ENCODE results near the gene FHIT. TPM values are rescaled to one million over a fixed set of nuclear protein-coding genes. Genes with fewer than 3 reads are reported as not detected.

The FHIT gene
- total and polyA plus RNA-seq, 2 of the 4 experiments (the other 2 are of a cell fraction), result 0.07 TPM; not detected in 1

- WGBS, 2 experiments (ENCODE audit: extremely low coverage in 2 of 2, insufficient read length in 1 of 2), result no CpG with 5 or more reads among the region's 2 CpGs
- H2AFZ ChIP-seq (replicated peaks; ENCODE audit: low read length, poor library complexity), result no peak overlapping the region
- no peak overlapping the region for H3K4me2 ChIP-seq (ENCODE audit: low read depth, low read length)
- H3K18ac ChIP-seq (ENCODE audit: low read depth, low read length), result no peak overlapping the region
- no TSS peak for BruUV-seq (replicated peaks)
- no peak overlapping the region for H2BK5ac ChIP-seq (ENCODE audit: low read depth, low read length, poor library complexity, severe bottlenecking)
- no peaks in the 10 kb centered on the region for H3K79me1 ChIP-seq (ENCODE audit: low read depth in 1 of 2, low read length in 2 of 2)
- H4K20me1 ChIP-seq (ENCODE audit: insufficient read depth, low read length), result no peaks in the 10 kb centered on the region
- H4K5ac ChIP-seq (ENCODE audit: low read depth, low read length), result no peak overlapping the region
- H4K8ac ChIP-seq (ENCODE audit: low read depth in 2 of 2, low read length in 2 of 2), result no peak overlapping the region
- dilution Hi-C loops (cut with HindIII; ENCODE audit: low sequenced_read_pairs, unreplicated experiment), result no loop called here
- in situ Hi-C loops (cut with MboI; ENCODE audit: low sequenced_read_pairs), result no loop called here
- TF ChIP-seq BHLHE40 (IDR thresholded peaks at IDR 0.05; ENCODE audit: low read depth, low read length), result no peak
- TF ChIP-seq CHD1 (IDR thresholded peaks at IDR 0.05; ENCODE audit: low read depth, low read length), result no peak
- TF ChIP-seq MAZ (IDR thresholded peaks at IDR 0.05; ENCODE audit: borderline replicate concordance, low read depth, low read length), result no peak
- TF ChIP-seq RAD21 (IDR thresholded peaks at IDR 0.05; ENCODE audit: low read length), result no peak
- TF ChIP-seq MAFK (IDR thresholded peaks at IDR 0.05; ENCODE audit: low read depth, low read length), result no peak
- TF ChIP-seq RCOR1 (IDR thresholded peaks at IDR 0.05; ENCODE audit: insufficient replicate concordance, low read length), result no peak
- TF ChIP-seq, protein P1, sequence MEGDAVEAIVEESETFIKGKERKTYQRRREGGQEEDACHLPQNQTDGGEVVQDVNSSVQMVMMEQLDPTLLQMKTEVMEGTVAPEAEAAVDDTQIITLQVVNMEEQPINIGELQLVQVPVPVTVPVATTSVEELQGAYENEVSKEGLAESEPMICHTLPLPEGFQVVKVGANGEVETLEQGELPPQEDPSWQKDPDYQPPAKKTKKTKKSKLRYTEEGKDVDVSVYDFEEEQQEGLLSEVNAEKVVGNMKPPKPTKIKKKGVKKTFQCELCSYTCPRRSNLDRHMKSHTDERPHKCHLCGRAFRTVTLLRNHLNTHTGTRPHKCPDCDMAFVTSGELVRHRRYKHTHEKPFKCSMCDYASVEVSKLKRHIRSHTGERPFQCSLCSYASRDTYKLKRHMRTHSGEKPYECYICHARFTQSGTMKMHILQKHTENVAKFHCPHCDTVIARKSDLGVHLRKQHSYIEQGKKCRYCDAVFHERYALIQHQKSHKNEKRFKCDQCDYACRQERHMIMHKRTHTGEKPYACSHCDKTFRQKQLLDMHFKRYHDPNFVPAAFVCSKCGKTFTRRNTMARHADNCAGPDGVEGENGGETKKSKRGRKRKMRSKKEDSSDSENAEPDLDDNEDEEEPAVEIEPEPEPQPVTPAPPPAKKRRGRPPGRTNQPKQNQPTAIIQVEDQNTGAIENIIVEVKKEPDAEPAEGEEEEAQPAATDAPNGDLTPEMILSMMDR (conservative IDR thresholded peaks at IDR 0.05; ENCODE audit: low read depth, low read length), result no peak
- TF ChIP-seq USF2 (IDR thresholded peaks at IDR 0.05; ENCODE audit: low read depth, low read length), result no peak
- no peak for TF ChIP-seq NFE2L2 (IDR thresholded peaks at IDR 0.05; ENCODE audit: low read depth, low read length)
- no peak for TF ChIP-seq RFX5 (IDR thresholded peaks at IDR 0.05; ENCODE audit: low read depth, low read length)
- no peak for TF ChIP-seq POLR2A (IDR thresholded peaks at IDR 0.05; ENCODE audit: low read depth, low read length)
- TF ChIP-seq FOS (IDR thresholded peaks at IDR 0.05; ENCODE audit: low read depth, low read length), result no peak
- no peak for TF ChIP-seq MXI1 (IDR thresholded peaks at IDR 0.05; ENCODE audit: borderline replicate concordance, low read depth, low read length)
- TF ChIP-seq ELK1 (IDR thresholded peaks at IDR 0.05; ENCODE audit: borderline replicate concordance, low read depth, low read length), result no peak
- no peak for TF ChIP-seq SMC3 (IDR thresholded peaks at IDR 0.05; ENCODE audit: low read depth, low read length)
- TF ChIP-seq CEBPB (IDR thresholded peaks at IDR 0.05; ENCODE audit: low read depth, low read length), result no peak
- H3K27ac ChIP-seq (ENCODE audit: insufficient read depth, low read length), result no peak overlapping the region
- no peak overlapping the region for H3K4me3 ChIP-seq (ENCODE audit: insufficient read depth, low read depth, low read length)
- H3K9ac ChIP-seq (ENCODE audit: low read depth, low read length), result no peak overlapping the region
- ChIA-PET CTCF (no interaction called here), POLR2A (ENCODE audit: unreplicated experiment) (no interaction called here)
- no peaks in the 10 kb centered on the region for H3K36me3 ChIP-seq (ENCODE audit: control insufficient read depth, insufficient read depth, low read length)
- no peaks in the 10 kb centered on the region for H3K4me1 ChIP-seq (ENCODE audit: control insufficient read depth, insufficient read depth, low read length)
- no peak overlapping the region for H3K23ac ChIP-seq (ENCODE audit: low read depth, low read length)
- H2AK5ac ChIP-seq (ENCODE audit: low read depth, low read length), result no peak overlapping the region
- no peak overlapping the region for H3K4ac ChIP-seq (ENCODE audit: low read depth, low read length)
- H4K91ac ChIP-seq (ENCODE audit: insufficient read depth, low read depth, low read length), result no peak overlapping the region
- intact Hi-C loops (cut with micrococcal nuclease), result no loop called here
- ATAC-seq (ENCODE audit: low read depth) (peak; percentile 66), DNase-seq (peak; percentile 24)
- H2BK20ac ChIP-seq (ENCODE audit: low read depth, low read length), result no peak overlapping the region
- H2AK9ac ChIP-seq (replicated peaks; ENCODE audit: low read depth, low read length, poor library complexity), result no peak overlapping the region
- H3K56ac ChIP-seq (ENCODE audit: extremely low read depth, insufficient read depth, low read length), result no peak overlapping the region
- no peak overlapping the region for H2BK120ac ChIP-seq (ENCODE audit: low read depth, low read length)
- H3K9me1 ChIP-seq (ENCODE audit: insufficient read depth, low read length), result no peaks in the 10 kb centered on the region
- no peaks in the 10 kb centered on the region for H3K9me3 ChIP-seq (ENCODE audit: control insufficient read depth, insufficient read depth, low read length)
- no peak overlapping the region for H2BK15ac ChIP-seq (ENCODE audit: low read depth, low read length)
- no peaks in the 10 kb centered on the region for H3K27me3 ChIP-seq (ENCODE audit: control insufficient read depth, insufficient read depth, low read length)
- no peak overlapping the region for H3K14ac ChIP-seq (replicated peaks; ENCODE audit: low read depth, low read length)
These were observed 543.7 kb downstream of the FHIT start for GRCh38 chr3:60707452-60708020.
